ENCODE data around the gene LONP2. TPM values are rescaled to one million over a fixed set of nuclear protein-coding genes. Genes with fewer than 3 reads are reported as not detected.
A peak's percentile ranks its signal among the peaks of the same experiment; 100 is the strongest.

The LONP2 gene
- total and polyA plus RNA-seq, 2 of the 13 experiments (the other 11 are each of a cell fraction or from before 2014, with no cell fraction given), result 39.2 to 63.3 TPM

DNA sequence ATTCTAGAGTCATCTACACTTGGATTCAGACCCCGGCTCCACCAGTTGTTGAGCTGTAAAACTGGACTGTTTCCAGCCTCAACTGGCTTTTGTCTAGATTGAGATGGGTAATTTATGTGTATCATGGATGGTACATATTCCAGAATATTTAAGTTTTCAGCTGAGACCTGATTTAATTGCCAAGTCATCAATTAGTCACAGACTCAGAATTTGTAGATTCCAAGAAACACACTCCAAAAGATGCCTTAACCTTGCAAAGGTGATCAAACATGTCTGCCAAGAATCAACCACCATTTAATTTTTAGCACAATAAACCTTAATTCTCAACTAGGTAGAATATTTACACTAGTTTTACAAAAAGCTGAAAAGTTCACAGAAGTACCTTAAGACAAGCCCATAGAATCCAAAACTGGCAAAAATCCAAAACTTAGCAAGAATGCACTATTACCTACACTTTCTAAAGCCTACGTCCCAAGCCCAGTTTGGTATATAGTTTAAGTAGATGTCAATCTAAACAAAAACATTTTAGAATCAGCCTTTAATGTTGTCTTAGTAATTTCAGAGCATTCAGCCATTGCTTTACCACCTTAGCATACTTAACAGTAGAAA, 123.4 kb downstream of the LONP2 start:
- ATAC-seq (no peak), FAIRE-seq (no peak), DNase-seq (ENCODE audit: low spot score) (no peak)
- peaks cover 96% of the 10 kb centered on the region for H3K79me2 ChIP-seq (ENCODE audit: insufficient read depth, low read length)
- H3K4me2 ChIP-seq (ENCODE audit: low read depth, low read length), result no peak overlapping the region
- peaks cover 45% of the 10 kb centered on the region for H3K4me1 ChIP-seq (ENCODE audit: insufficient read depth, low read length)
- H3K4me3 ChIP-seq (replicated peaks in 1 of 3; ENCODE audit: insufficient read depth in 1 of 3, low read depth in 2 of 3, low read length in 3 of 3), result no peak overlapping the region
- 85% methylated on average over 2 of the region's 2 CpGs for WGBS (ENCODE audit: low lambda C conversion rate)
- in situ Hi-C loops (cut with HindIII; ENCODE audit: extremely low pct_ligation_motif_present, low pct_unique_long_range_greater_than_20kb), result no loop called here
- H3K27me3 ChIP-seq (ENCODE audit: control insufficient read depth in 1 of 2, insufficient read depth in 2 of 2, low read length in 2 of 2), result no peaks in the 10 kb centered on the region; a peak in 1 of 5 replicates
- peak overlapping the region; percentile 81 for H3K27ac ChIP-seq (ENCODE audit: extremely low read length, insufficient read depth, low read length)
- no peaks in the 10 kb centered on the region for H3K36me3 ChIP-seq (replicated peaks in 1 of 2; ENCODE audit: control insufficient read depth in 1 of 2, insufficient read depth in 2 of 2, low read length in 2 of 2)
- no peak for TF ChIP-seq PAX8 (CRISPR knock-in tag; IDR thresholded peaks at IDR 0.05; ENCODE audit: borderline replicate concordance)
- no peak for TF ChIP-seq DPF2 (CRISPR knock-in tag; IDR thresholded peaks at IDR 0.05; ENCODE audit: borderline replicate concordance, low read depth)
- peak; percentile 27; the same call in 1 of the 2 replicates for TF ChIP-seq NFE2L2 (IDR thresholded peaks at IDR 0.05; ENCODE audit: low read length)
- TF ChIP-seq, protein P1, sequence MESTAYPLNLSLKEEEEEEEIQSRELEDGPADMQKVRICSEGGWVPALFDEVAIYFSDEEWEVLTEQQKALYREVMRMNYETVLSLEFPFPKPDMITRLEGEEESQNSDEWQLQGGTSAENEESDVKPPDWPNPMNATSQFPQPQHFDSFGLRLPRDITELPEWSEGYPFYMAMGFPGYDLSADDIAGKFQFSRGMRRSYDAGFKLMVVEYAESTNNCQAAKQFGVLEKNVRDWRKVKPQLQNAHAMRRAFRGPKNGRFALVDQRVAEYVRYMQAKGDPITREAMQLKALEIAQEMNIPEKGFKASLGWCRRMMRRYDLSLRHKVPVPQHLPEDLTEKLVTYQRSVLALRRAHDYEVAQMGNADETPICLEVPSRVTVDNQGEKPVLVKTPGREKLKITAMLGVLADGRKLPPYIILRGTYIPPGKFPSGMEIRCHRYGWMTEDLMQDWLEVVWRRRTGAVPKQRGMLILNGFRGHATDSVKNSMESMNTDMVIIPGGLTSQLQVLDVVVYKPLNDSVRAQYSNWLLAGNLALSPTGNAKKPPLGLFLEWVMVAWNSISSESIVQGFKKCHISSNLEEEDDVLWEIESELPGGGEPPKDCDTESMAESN (CRISPR knock-in tag; conservative IDR thresholded peaks at IDR 0.05), result 0 out of 2 replicates have a peak, but pooled peaks have one; percentile 27
- no peak for TF ChIP-seq ZNF329 (CRISPR knock-in tag; IDR thresholded peaks at IDR 0.05; ENCODE audit: low read depth)
- peak; percentile 98 to 99 for TF ChIP-seq MAFK (conservative IDR thresholded peaks at IDR 0.05 in 1 of 2, IDR thresholded peaks at IDR 0.05 in 1 of 2; ENCODE audit: low read length in 2 of 2)
- peak; percentile 99 for TF ChIP-seq MAFF (IDR thresholded peaks at IDR 0.05; ENCODE audit: low read depth, low read length)
- H3K9ac ChIP-seq (ENCODE audit: insufficient read depth, low read depth, low read length), result no peak overlapping the region
- no peaks in the 10 kb centered on the region for H3K9me3 ChIP-seq (ENCODE audit: low read length)
- ChIA-PET CTCF (ENCODE audit: low intra/inter-chr PET ratio, low total read pairs) (no interaction called here), POLR2A (interaction anchor here (1.3 to 3.0 kb wide), 2 partner anchors 54 to 256 kb away, joined by 4 to 20 read pairs; no protein-coding TSS in a partner anchor)
- no TSS peak for BruUV-seq (replicated peaks)
- H2AFZ ChIP-seq (ENCODE audit: low read length), result no peak overlapping the region
- intact Hi-C loops (cut with micrococcal nuclease; ENCODE audit: unreplicated experiment), result loop anchor here (5.0 kb wide), 1 partner anchor 255 kb away; no protein-coding TSS in a partner anchor
- peaks cover 30% of the 10 kb centered on the region for H4K20me1 ChIP-seq (ENCODE audit: insufficient read depth, low read length)
